GM19468 (cell line): ENCODE measurements around the gene OCRL.

Source experiments
- ATAC-seq: cut with Tn5 transposase; IDR thresholded peaks from one replicate; pipeline ENCODE4 v1.9.1; 2021; ENCODE audit warnings: mild to moderate bottlenecking, moderate library complexity, moderate number of reproducible peaks; ENCODE audit not compliant: unreplicated experiment; ENCODE audit errors: extremely low read depth

The OCRL gene

DNA sequence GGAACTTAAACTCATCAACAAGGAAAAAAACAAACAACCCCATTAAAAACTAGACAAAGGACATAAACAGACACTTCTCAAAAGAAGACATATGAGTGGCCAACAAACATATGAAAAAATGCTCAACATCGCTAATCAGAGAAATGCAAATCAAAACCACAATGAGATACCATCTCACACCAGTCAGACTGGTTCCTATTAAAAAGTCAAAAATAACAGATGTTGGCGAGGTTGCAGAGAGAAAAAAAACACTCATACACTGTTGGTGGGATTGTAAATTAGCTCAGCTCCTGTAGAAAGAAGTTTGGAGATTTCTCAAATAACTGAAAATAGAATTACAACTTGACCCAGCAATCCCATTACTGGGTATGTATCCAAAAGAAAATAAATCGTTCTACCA is 86.0 kb downstream of the OCRL start:
- no peak for ATAC-seq

GRCh38 chrX:129629837-129630236 is 89.8 kb downstream of the OCRL start:
- ATAC-seq, result no peak

DNA sequence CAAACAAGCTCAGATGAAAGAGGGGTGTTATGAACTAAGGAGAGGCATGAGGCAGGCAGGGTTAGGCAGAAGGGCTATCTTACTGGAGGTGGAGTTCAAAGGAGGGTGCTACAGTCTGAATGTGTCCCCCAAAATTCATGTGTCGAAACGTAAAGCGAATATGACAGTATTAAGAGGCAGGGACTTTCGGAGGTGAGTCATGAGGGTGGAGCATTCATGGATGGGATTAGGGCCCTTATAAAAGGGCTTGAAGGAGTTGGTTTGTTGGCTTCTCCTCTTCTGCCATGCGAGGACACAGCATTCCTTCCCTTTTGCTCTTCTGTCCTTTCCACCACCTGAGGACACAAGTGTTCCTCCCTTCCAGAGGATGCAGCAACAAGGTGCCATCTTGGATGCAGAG is 91.8 kb downstream of the OCRL start:
- ATAC-seq, result no peak

- ATAC-seq, result no peak
Measured at GRCh38 chrX:129632443-129632842, 92.4 kb downstream of the OCRL start.

- ATAC-seq, result no peak
Measured at GRCh38 chrX:129634541-129634940, 94.5 kb downstream of the OCRL start.

DNA sequence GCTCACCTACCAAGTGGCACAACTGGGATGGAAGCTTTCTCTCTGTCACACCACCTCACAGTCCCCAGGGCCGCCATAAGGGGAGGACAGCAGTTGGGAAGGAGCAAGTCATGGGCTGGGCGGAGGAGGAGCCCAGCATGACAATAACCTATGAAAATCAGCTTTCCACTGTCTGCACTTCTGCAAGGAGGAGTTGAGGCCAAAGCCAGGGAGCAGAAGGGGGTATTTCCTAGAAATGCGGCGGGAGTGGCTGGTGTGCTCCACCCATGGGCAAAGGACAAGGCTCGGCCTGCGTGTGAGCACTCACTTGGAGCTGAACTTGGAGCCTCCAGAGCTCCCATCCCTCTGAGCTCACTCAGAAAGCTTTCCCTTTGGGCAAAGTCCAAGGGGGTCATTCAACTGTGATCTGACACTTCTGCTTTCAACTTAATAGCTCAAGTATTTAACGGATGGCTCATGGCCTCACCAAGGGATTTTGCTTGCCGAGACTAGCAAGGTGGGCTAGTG is 96.2 kb downstream of the OCRL start:
- ATAC-seq, result no peak

DNA sequence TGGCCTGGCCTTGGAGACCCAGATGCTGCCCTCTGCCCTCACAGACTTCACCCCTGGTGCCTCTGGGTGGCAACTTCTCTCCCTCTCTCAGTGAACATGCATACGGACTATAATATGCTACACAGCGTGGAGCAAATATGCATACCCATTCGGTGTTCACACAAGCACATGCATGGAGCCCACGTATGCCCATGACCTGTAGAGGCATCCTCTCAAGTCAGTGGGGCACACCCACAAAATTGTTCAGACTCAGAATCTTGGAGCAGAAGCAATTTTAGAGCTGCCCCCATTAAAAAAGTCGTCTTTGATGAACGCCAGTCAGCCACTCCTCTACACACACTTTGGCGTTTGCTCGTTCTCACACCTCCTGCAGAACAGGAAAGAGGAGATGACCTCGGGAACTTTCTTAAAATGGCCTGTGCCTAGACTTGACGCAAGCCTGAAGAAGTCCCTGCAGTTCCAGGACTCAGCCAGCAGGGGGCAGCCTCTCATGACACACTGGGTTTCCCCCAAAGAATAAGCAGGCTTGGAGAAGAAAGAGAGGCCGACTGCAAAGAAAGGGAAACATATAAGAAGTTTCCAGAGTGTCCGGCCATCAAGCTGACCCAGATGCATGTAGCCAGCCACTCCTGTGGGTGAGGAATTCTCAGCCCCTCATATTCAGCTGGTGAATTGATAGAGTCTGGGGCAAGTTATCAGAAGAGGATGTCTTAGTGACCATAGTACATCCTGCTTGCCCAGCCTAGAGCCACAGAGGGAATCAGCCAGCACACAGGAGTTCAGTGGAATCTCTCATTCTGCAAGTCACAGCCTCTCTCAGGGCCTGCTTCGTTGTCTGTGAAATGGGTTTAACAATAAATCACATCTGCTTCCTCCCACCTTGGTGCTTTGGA is 97.4 kb downstream of the OCRL start:
- no peak for ATAC-seq

GRCh38 chrX:129638917-129639316 is 98.9 kb downstream of the OCRL start:
- no peak for ATAC-seq

- ATAC-seq, result no peak
Measured at GRCh38 chrX:129640737-129641136, 100.7 kb downstream of the OCRL start.

DNA sequence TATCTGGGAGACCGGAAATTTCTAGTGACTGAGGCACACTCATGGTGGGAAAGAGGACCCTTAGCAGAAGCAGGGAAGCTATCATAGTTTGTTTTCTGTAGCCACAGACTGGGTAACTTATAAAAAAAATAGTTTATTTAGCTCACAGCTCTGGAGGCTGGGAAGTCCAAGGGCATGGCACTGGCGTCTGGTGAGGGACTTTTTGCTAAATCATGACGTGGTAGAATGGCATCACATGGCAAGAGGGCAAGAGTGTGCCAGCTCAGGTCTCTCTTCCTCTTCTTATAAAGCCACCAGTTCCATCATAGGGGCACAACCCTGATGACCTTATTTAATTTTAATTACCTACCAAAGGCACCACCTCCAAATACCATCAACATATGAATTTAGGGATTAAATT is 101.4 kb downstream of the OCRL start:
- ATAC-seq, result no peak

DNA sequence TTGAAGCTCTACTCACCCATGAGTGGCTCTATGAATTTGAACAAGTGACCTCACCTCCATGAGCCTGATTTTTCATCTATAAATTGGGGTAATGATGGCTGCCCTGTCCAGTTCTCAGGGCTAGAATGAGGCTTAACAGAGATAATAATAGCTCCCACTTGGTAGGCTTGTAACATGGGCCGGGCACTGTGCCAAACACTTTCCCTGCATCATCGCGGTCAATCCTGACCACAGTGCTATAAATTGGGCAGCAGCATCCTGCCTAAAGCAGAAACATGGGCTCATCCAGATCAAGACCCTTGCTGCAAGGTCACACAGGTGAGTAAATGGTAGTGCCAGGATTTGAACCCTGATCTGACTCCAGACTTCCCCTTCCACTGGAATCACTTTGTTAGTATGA is 101.9 kb downstream of the OCRL start:
- no peak for ATAC-seq
